CD4-positive, CD25-positive, alpha-beta regulatory T cell (primary cell): ENCODE data around the gene UBL4B. TPM values are rescaled to one million over a fixed set of nuclear protein-coding genes. Genes with fewer than 3 reads are reported as not detected.

Experiments
- ATAC-seq, 2 donors: fragments of 150-1000 bp; cut with Tn5 transposase; one replicate each; pipeline ENCODE4 v1.10.0; 2021; ENCODE audit warnings: low read depth in 2 of 2, moderate number of reproducible peaks in 2 of 2, moderate library complexity in 1 of 2
- DNase-seq, 3 donors: peaks; one replicate each; pipeline versions ENCODE4 v3.0.0 to v3.0.0-alpha.2; 2012 to 2022; ENCODE audit warnings: mixed read lengths in 1 of 3
- H3K27ac ChIP-seq: one replicate; pipeline ENCODE4 v1.7.0; 2013; ENCODE audit warnings: mild to moderate bottlenecking, low read length; ENCODE audit not compliant: insufficient read depth, poor library complexity, severe bottlenecking
- H3K27me3 ChIP-seq: one replicate; pipeline ENCODE4 v1.7.0; 2013; ENCODE audit warnings: low read length; ENCODE audit not compliant: control insufficient read depth, insufficient read depth
- H3K36me3 ChIP-seq: one replicate; pipeline ENCODE4 v1.7.0; 2013; ENCODE audit warnings: mild to moderate bottlenecking, low read length, moderate library complexity; ENCODE audit not compliant: control insufficient read depth, insufficient read depth
- H3K4me1 ChIP-seq: 2 replicates; pipeline ENCODE4 v1.7.0; 2013; ENCODE audit warnings: mild to moderate bottlenecking, low read length; ENCODE audit not compliant: insufficient read depth, control insufficient read depth, poor library complexity, severe bottlenecking
- H3K4me3 ChIP-seq: one replicate; pipeline ENCODE4 v1.7.0; 2013; ENCODE audit warnings: low read depth, mild to moderate bottlenecking, low read length, moderate library complexity
- H3K9me3 ChIP-seq, 2 experiments: 1 replicate in 1 of 2; 2 replicates in 1 of 2; pipeline ENCODE4 v1.7.0; 2013; ENCODE audit warnings: low read length in 2 of 2, mild to moderate bottlenecking in 1 of 2, moderate library complexity in 1 of 2; ENCODE audit not compliant: control insufficient read depth in 2 of 2
- H3K27ac Mint-ChIP-seq, 3 donors: one replicate each; pipeline ENCODE4 v1.8.0; 2020 to 2022; ENCODE audit warnings: mild to moderate bottlenecking in 3 of 3, mixed read lengths in 3 of 3, moderate library complexity in 2 of 3
- H3K27me3 Mint-ChIP-seq: one replicate; pipeline ENCODE4 v1.8.0; 2022; ENCODE audit warnings: mild to moderate bottlenecking, mixed read lengths
- H3K36me3 Mint-ChIP-seq: one replicate; pipeline ENCODE4 v1.8.0; 2020; ENCODE audit warnings: mixed read lengths
- H3K4me1 Mint-ChIP-seq, 4 donors: one replicate each; pipeline ENCODE4 v1.8.0; 2020 to 2022; ENCODE audit warnings: mixed read lengths in 4 of 4, mild to moderate bottlenecking in 1 of 4
- H3K4me3 Mint-ChIP-seq, 4 donors: one replicate each; pipeline ENCODE4 v1.8.0; 2020 to 2022; ENCODE audit warnings: mild to moderate bottlenecking in 4 of 4, mixed read lengths in 4 of 4, moderate library complexity in 3 of 4
- H3K9me3 Mint-ChIP-seq, 7 donors: one replicate each; pipeline ENCODE4 v1.8.0; 2020 to 2022; ENCODE audit warnings: mixed read lengths in 7 of 7, mild to moderate bottlenecking in 3 of 7, moderate library complexity in 2 of 7
- polyA plus RNA-seq, 4 donors: library from polyadenylated mRNA; unstranded; fragments of 300-500 nt; fragmentation: Illumina TruSeq; gene quantifications; one replicate each; pipeline ENCODE4 v1.2.3, GENCODE V29; 2021
- total RNA-seq: library from RNA; stranded (reverse); gene quantifications from one replicate; pipeline ENCODE4 v1.2.3, GENCODE V29; 2022

Gene UBL4B
- total and polyA plus RNA-seq, 5 donors from 2014 or later: not detected

GRCh38 chr1:110161849-110162248 lies 49.6 kb downstream of the UBL4B start:
- no peak overlapping the region for H3K27ac ChIP-seq
- H3K4me3 ChIP-seq: no peak overlapping the region
- Mint-ChIP-seq H3K4me1 (no peaks in the 10 kb centered on the region), H3K9me3 (peaks cover 0 to 4% (median 0%) of the 10 kb centered on the region in 7 donors), H3K27me3 (peaks cover 5% of the 10 kb centered on the region), H3K27ac (no peak overlapping the region), H3K4me3 (no peak overlapping the region), H3K36me3 (no peaks in the 10 kb centered on the region)
- H3K27me3 ChIP-seq: peaks cover 6% of the 10 kb centered on the region
- H3K9me3 ChIP-seq: no peaks in the 10 kb centered on the region
- DNase-seq: no peak
- H3K36me3 ChIP-seq: no peaks in the 10 kb centered on the region
- H3K4me1 ChIP-seq: no peaks in the 10 kb centered on the region
- ATAC-seq: no peak

Other genes with a start within 250 kb of the UBL4B start
- 28.4 TPM for gene CSF1, start 201.6 kb upstream of the UBL4B start, total RNA-seq
- 10 to 100 TPM; 12.2 to 21.1 (median 16.1) TPM for gene CSF1, start 201.6 kb upstream of the UBL4B start, polyA plus RNA-seq
- gene AHCYL1, start 127.7 kb upstream of the UBL4B start, total RNA-seq: 27.8 TPM
- gene AHCYL1, start 127.7 kb upstream of the UBL4B start, polyA plus RNA-seq: 10 to 100 TPM; 43.4 to 49.3 (median 46.1) TPM
- 83.3 TPM for gene STRIP1, start 77.8 kb upstream of the UBL4B start, total RNA-seq
- gene STRIP1, start 77.8 kb upstream of the UBL4B start, polyA plus RNA-seq: 10 to 100 TPM; 22.5 to 32.3 (median 25.7) TPM
- gene ALX3, start 41.8 kb upstream of the UBL4B start, total RNA-seq: not detected
- gene ALX3, start 41.8 kb upstream of the UBL4B start, polyA plus RNA-seq: not detected
- gene SLC6A17, start 38.1 kb downstream of the UBL4B start, total RNA-seq: not detected
- gene SLC6A17, start 38.1 kb downstream of the UBL4B start, polyA plus RNA-seq: not detected
- 16.4 TPM for gene KCNC4, start 97.9 kb downstream of the UBL4B start, total RNA-seq
- 1 to 10 TPM in 3 of 4 donors, under 1 TPM in 1; 0.68 to 1.7 (median 1.3) TPM for gene KCNC4, start 97.9 kb downstream of the UBL4B start, polyA plus RNA-seq
- 53.3 TPM for gene RBM15, start 226.9 kb downstream of the UBL4B start, total RNA-seq
- 10 to 100 TPM in 3 of 4 donors, 1 to 10 TPM in 1; 7.5 to 12.9 (median 11.6) TPM for gene RBM15, start 226.9 kb downstream of the UBL4B start, polyA plus RNA-seq